K562 (cell line): Measurements from ENCODE around the gene OR6S1. TPM values are rescaled to one million over a fixed set of nuclear protein-coding genes. Genes with fewer than 3 reads are reported as not detected.
A peak's percentile ranks its signal among the peaks of the same experiment; 100 is the strongest.

Source experiments
- CC2D1A ChIP-seq: fragments of 450-650 bp; IDR thresholded peaks from 2 replicates; pipeline ENCODE4 v1.6.1; 2017; ENCODE audit warnings: mild to moderate bottlenecking
- CEBPB ChIP-seq: fragments of 450-650 bp; IDR thresholded peaks from 2 replicates; pipeline ENCODE4 v1.6.1; 2016; ENCODE audit warnings: missing genetic modification characterization, missing compliant biosample characterization
- CREB5 ChIP-seq: fragments of 250-450 bp; sonication (Bioruptor Pico); IDR thresholded peaks from 2 replicates; pipeline ENCODE4 v1.5.0; 2020; ENCODE audit warnings: mild to moderate bottlenecking
- GTF3C2 ChIP-seq: IDR thresholded peaks from 3 replicates; pipeline ENCODE4 v1.6.1; 2011; ENCODE audit warnings: borderline replicate concordance, mild to moderate bottlenecking, moderate library complexity; ENCODE audit not compliant: insufficient read length; ENCODE audit errors: extremely low read depth
- HLTF ChIP-seq: fragments of 450-650 bp; IDR thresholded peaks from 2 replicates; pipeline ENCODE4 v1.6.1; 2016
- HNRNPLL ChIP-seq: fragments of 200-400 bp; formaldehyde crosslinking; IDR thresholded peaks from 2 replicates; pipeline ENCODE4 v1.6.1; 2017; ENCODE audit warnings: low read length, low read depth, mild to moderate bottlenecking; ENCODE audit not compliant: poor library complexity, severe bottlenecking
- MLLT1 ChIP-seq, 2 experiments: fragments of 450-650 bp; IDR thresholded peaks; 2 replicates each; pipeline ENCODE4 v1.6.1; 2016
- MXI1 ChIP-seq: IDR thresholded peaks from 2 replicates; pipeline ENCODE4 v1.6.1; 2011; ENCODE audit warnings: low read depth, mild to moderate bottlenecking, improper control_type of control experiment, low read length
- NBN ChIP-seq: fragments of 450-650 bp; IDR thresholded peaks from 2 replicates; pipeline ENCODE4 v1.6.1; 2016; ENCODE audit warnings: low read depth, mild to moderate bottlenecking
- NR2C1 ChIP-seq, 2 experiments: fragments of 450-650 bp; IDR thresholded peaks; 2 replicates each; pipeline ENCODE4 v1.6.1; 2017; ENCODE audit warnings: mild to moderate bottlenecking in 2 of 2, antibody characterized with exemption in 1 of 2, inconsistent platforms in 1 of 2, missing compliant biosample characterization in 1 of 2, missing genetic modification characterization in 1 of 2
- TCF7 ChIP-seq: sonication (generic); IDR thresholded peaks from 2 replicates; pipeline ENCODE4 v1.6.1; 2016; ENCODE audit warnings: antibody characterized with exemption, borderline replicate concordance
- ZBTB40 ChIP-seq, 2 experiments: fragments of 450-650 bp in 1 of 2; sonication (generic) in 1 of 2; formaldehyde crosslinking in 1 of 2; IDR thresholded peaks; 2 replicates each; pipeline versions ENCODE4 v1.7.1 to v1.9.0; 2016 to 2022; ENCODE audit warnings: inconsistent platforms in 1 of 2, mild to moderate bottlenecking in 1 of 2, missing genetic modification reagents in 1 of 2
- polyA plus RNA-seq, 8 experiments: library from polyadenylated mRNA; depleted of rRNA in 4 of 8; stranded (reverse) in 5 of 8; unstranded in 3 of 8; fragments of >200 nt; fragmentation: Nextera tagmentation in 2 of 8; fragmentation: Illumina TruSeq in 1 of 8; extraction: Ambion mirVana in 2 of 8; extraction: Trizol in 1 of 8; gene quantifications; 2 replicates each; pipeline versions ENCODE4 v1.2.1 to v1.2.3, GENCODE V29; 2011 to 2014; ENCODE audit warnings: inconsistent platforms in 1 of 8, missing spikeins in 1 of 8
- total RNA-seq, 7 experiments: library from RNA; depleted of rRNA in 6 of 7; stranded (reverse); fragments of >200 nt in 6 of 7; fragmentation: Illumina TruSeq in 2 of 7; extraction: Trizol in 2 of 7; gene quantifications; 2 replicates each; pipeline versions ENCODE4 v1.2.1 to v1.2.3, GENCODE V29; 2011 to 2021; ENCODE audit warnings: low replicate concordance in 1 of 7

The OR6S1 gene
- total and polyA plus RNA-seq, 9 of the 15 experiments (the other 6 are each of a cell fraction or from before 2014, with no cell fraction given) = not detected

GRCh38 chr14:20624495-20625070, 16.9 kb downstream of the OR6S1 start (continued):
- TF ChIP-seq ZBTB40 (IDR thresholded peaks at IDR 0.05) = peak; percentile 32; the same call in 1 of the 2 replicates
- no peak for TF ChIP-seq ZBTB40 (CRISPR knock-in tag; IDR thresholded peaks at IDR 0.05)
- TF ChIP-seq CEBPB (tag) = peak; percentile 78
- no peak for TF ChIP-seq TCF7
- no peak for TF ChIP-seq MXI1
- no peak for TF ChIP-seq CREB5 (CRISPR knock-in tag)
- TF ChIP-seq NBN = peak; percentile 49; the same call in 1 of the 2 replicates
- TF ChIP-seq GTF3C2 = peak; percentile 6
- TF ChIP-seq HLTF = peak; percentile 31; the same call in 1 of the 2 replicates
- TF ChIP-seq HNRNPLL = peak; percentile 26
- TF ChIP-seq MLLT1 (IDR thresholded peaks at IDR 0.05) = 0 out of 4 replicates have a peak, but pooled peaks have one; percentile 25 to 26
- no peak; the same call in 1 of the 2 replicates for TF ChIP-seq CC2D1A
- TF ChIP-seq NR2C1 (IDR thresholded peaks at IDR 0.05) = peak; percentile 79
- peak; percentile 83 for TF ChIP-seq NR2C1 (tag; IDR thresholded peaks at IDR 0.05)
